GM19467 (cell line): ENCODE results near the gene SORCS2.
"Not testable (repeated sequence)": the region's sequence is repeated elsewhere in the genome, so short reads cannot be mapped to it uniquely, and the experiment has no call there.

ENCODE experiments used
- ATAC-seq: cut with Tn5 transposase; IDR thresholded peaks from one replicate; pipeline ENCODE4 v1.9.1; 2021; ENCODE audit warnings: mild to moderate bottlenecking, moderate library complexity; ENCODE audit not compliant: unreplicated experiment

The SORCS2 gene

GRCh38 chr4:7557456-7557855 lies 365.1 kb downstream of the SORCS2 start:
- no peak for ATAC-seq

DNA sequence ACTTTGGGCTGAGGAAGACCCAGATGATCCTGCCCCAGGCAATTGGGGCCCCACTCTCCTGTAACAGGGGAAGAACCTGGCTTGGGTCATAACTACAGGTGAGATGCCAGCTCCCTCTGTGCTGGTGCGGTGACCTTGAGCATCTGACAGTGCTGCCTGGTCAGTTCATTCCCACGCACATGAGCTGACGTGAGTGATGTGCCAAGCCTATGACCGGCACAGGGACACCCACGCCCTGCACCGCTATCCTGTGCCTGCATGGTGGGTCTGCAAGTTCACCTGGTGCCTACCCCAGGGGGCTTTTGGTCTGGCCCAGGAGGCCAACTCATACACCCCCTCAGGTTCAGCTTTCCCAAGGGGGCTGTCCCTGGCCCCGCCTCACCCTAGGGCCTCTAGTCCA lies 366.1 kb downstream of the SORCS2 start:
- ATAC-seq, result no peak

DNA sequence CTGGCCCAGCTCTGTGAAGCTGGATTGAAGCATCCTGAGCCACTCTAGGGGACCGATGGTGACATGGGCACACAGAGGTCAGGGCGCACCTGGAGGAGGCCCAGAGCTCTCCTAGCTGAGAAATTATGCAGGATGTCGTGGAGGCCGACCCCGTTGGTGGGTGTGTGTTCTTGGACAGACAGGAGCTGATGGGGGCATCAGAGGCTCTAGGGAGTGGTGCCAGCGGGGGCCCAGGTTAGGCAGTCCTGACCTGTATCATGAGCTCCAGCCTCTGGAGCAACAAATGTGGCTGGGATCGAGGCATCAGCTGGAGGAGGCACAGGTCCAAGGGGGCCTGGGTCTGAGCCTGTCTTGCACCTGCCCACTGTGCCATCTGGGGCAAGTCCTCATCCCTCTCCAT lies 367.0 kb downstream of the SORCS2 start:
- no peak for ATAC-seq

- ATAC-seq, result no peak
These were observed 367.5 kb downstream of the SORCS2 start for GRCh38 chr4:7559741-7560395.

DNA sequence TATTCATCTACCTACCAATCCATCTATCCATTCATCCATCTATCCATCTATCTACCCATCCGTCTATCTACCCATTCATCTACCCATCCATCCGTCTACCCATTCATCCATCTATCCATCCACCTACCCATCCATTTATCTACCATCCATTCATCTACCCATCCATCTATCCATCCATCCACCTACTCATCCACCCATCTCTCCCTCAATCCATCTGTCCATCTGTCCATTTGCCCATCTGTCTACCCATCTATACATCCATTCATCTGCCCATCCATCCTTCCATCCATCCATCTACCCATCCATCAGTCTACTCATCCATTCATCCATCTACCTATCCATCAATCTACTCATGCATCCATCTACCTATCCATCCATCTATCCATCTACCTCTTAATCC lies 369.2 kb downstream of the SORCS2 start:
- ATAC-seq, result no peak

DNA sequence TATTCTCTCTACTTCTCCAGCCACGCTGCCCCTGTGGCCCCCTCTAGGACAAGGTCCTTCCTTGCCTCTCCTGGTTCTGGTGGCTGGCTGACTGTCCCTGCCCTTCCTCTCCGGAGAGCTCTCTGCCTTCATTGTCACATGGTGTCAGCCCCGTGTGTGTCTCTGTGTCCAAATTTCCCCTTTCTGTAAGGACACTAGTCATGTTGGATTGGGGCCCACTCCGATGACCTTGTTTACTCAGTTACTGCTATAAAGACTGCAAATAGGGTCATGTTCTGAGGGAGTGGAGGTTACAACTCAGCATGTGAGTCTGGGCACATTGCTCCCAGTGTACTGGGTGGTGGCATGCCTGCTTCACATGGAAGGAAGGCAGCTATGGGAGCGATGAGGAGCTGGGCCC lies 371.9 kb downstream of the SORCS2 start:
- ATAC-seq, result no peak

DNA sequence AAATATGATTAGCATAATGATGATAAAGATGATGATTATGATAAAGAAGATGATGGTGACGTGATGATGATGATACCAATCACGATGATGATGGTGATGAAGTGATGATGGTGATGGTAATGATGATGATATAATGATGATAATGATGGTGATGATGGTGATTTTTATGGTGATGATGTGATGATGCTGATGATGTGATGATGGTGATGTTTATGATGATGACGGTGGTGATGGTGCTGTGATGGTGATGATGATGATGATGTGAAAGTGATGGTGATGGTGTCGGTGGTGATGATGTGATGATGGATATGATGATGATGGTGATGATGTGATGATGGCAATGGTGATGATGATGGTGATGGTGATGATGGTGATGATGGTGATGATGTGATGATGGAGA lies 373.1 kb downstream of the SORCS2 start:
- no peak for ATAC-seq

DNA sequence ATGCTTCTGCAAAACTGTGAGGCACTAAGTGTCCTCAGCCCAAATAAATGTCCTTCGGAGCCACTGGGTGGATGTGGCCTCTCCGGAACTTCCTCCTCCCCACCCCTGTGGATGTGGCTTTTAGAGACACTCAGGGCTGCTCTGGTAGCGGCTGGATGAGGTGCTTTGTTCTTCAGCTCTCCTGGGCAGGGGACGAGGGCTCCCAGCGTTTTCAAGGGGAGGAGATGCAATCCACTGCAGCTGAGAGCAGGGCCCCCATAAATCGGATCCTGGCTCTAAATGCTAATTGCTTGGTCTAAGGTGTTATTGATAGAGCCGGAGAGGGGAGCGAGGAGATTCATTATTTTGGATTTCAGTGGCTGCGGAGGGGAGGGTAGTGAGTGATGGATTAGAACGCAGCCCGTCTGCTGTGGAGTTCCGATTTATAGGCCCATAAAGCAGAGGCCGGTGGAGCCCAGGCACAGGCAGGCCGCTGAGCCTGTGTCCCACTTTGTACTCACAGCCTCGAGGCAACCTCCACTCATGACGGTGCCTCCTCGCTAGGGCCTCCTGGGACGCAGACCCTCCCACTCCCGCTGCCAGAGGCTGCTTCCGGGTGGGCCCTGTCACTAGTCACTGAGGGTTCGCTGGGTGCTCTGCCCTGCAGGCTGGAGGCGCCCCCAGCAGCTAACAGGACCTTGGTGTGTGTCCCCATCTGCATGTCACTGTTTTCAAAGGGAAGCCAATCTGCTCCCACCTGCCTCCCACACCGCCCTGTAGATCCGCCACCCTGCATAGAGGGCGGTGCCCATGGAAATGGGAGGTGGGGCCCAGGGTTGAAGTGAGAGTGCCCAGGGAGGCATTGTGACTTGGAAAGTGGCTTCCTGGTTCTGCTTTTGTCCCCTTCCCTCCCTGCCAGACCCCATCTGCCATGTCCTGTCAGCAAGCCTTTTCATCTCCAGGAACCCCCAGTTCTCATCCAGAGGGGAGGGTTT lies 377.8 kb downstream of the SORCS2 start:
- no peak for ATAC-seq

GRCh38 chr4:7571001-7571400 lies 378.7 kb downstream of the SORCS2 start:
- ATAC-seq, result no peak

DNA sequence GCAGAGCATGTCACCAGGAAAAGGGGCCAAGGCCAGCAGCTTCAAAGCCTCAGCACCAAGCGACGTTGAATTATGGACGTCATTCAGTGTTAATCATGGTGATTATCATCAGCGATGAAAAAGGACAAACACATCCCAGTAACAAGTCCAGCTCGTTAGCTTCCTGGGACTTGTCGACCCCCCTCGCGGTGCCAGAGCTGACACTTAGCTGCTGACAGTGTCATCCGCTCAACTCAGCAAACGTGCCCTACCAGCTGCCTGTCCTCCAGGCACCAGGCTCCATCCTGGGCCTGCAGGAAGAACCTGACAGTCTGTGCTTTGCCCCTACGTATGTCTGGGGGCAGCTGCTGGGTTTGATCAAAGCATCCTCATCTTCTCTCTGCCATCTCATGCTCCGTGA lies 379.4 kb downstream of the SORCS2 start:
- ATAC-seq, result no peak

DNA sequence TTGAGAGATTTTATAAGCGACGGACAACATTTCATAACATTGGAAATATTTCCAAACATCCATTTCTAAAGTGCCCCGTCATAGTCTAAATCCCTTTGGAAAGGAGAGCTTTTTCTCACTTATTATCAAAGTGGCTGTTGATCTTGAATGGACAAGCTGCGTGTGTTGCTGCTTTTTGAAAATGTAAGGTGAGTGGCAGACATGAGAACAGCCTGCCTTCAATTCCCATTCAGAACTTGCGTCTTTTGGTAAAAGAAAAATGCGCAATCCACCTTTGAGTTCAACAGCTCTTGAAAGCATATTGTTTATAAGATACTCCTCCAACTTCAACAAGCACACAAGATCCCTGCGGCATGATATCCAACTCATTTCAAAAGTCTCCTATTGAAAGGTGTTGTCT lies 380.6 kb downstream of the SORCS2 start:
- ATAC-seq, result no peak

DNA sequence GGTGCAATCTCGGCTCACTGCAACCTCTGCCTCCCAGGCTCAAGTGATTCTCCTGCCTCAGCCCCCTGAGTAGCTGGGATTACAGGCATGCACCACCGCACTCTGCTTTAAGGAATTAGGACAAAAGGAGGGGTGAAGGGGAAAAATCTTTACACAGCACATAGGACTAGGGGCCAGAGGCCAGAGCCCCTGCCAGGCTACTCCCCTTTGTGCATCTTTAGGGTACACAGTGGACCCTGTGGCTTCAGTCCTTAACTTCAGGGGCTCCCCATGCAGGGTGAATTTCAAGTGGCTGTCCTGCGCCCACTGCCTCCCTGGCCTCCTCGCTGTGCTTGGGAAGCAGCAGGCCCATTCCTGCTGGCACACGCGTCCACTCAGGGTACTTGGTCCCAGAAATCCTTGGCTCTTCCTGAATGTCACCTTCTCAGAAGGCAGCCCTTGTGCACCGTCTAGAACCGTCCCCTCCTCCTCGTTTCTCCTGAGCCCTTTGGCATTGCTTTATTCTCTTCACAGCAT lies 381.3 kb downstream of the SORCS2 start:
- ATAC-seq, result no peak

- no peak for ATAC-seq
These were observed 382.1 kb downstream of the SORCS2 start for GRCh38 chr4:7574287-7575014.

DNA sequence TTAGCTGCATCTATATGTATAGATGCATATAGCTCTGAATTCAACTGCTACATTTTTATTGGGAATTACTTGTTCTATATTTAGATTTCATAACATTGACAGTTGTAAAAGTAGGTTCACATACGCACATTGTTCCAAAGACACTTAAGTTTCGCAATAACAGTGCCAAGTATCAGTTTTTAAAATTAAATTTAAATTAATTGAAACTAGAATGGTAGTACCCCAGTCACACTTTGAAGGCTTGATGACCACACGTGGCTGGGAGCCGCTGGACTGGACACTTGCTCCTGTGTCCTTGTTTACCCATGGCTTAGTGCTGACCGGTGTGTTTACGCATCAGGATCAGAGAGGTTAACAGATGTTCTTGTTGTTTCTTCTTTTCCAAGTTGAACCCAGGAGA lies 383.1 kb downstream of the SORCS2 start:
- ATAC-seq, result no peak

DNA sequence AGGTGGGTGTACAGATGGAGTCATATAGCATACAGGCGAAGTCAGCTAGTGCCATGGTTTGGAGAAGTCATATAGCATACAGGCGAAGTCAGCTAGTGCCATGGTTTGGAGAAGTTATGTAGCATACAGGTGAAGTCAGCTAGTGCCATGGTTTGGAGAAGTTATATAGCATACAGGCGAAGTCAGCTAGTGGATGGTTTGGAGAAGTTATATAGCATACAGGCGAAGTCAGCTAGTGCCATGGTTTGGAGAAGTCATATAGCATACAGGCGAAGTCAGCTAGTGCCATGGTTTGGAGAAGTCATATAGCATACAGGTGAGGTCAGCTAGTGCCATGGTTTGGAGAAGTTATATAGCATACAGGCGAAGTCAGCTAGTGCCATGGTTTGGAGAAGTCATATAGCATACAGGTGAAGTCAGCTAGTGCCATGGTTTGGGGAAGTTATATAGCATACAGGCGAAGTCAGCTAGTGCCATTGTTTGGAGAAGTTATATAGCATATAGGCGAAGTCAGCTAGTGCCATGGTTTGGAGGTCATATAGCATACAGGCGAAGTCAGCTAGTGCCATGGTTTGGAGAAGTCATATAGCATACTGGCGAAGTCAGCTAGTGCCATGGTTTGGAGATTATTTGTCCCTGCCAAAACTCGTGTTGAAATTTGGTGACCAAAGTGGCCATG lies 385.2 kb downstream of the SORCS2 start:
- ATAC-seq, result not testable (repeated sequence)

DNA sequence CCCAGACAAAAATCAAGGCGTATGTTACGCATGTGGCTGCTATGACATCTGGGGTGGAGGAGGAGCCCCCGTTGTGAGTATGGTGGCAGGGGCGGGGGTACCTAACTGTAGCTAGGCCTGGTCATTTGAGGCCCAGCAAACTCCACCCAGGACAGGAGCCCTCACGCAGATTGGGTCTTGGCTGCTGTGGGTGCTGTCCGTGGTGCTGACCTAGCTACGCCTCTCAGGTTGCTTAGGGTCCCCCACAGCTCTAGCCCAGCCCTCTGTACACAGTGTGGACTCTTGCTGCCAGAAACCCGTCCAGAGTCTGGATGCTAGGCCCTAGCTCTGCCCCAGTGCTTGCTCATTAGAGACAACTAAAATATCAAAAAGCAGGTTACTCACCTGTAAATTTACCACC lies 389.1 kb downstream of the SORCS2 start:
- ATAC-seq, result no peak

DNA sequence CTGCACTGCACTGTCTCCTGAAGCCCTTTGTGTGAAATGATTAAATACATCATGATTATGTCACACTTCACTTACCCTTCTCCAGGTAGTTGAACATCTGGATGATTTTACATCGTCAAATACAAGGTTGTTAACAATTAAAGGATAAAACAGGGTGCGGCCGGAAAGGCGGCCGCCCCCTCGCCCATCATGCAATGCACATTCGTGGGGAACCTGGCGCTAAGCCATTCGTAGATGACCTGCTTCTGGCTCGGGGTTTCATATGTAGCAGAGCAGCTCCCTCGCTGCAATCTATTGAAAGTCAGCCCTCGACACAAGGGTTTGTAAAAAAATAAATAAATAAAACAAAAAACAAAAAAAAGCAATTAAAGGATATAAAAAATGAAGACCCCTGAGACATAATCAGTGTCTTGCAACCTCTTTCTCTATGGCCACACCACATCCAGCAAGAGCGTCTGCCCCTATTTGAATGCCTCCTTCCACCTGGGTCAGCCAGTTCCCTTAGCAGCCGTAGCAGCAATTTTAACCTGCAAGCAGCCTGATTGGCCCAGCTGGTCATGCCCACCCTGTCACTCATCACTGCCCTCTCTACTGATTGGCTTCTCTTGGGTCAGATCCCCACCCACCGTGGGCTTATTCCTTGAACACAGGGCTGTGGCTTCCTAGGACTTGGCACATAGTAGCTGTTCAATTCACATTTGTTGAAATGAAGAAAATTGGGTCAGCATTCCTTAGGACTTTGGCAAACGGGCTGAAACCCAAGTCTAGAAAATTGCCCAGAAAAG lies 390.2 kb downstream of the SORCS2 start:
- no peak for ATAC-seq

DNA sequence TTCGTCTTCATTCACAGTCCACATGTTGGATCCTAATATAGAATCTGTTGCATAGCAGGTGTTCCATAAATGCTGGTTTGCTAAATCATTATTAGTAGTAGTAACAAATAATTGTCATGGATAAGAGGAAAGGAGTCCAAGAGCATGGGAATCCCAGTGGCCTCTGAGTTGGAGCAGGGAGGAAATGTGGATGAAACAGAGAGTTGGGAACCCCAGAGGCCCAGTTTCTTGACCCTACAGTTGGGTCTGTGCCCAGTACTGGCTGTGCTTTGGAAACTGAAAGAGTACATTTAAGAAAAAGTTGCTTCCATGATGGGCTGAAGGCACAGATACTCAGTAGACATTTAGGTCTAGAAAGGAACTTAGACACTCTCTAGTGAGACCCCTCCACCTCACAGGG lies 391.8 kb downstream of the SORCS2 start:
- no peak for ATAC-seq

DNA sequence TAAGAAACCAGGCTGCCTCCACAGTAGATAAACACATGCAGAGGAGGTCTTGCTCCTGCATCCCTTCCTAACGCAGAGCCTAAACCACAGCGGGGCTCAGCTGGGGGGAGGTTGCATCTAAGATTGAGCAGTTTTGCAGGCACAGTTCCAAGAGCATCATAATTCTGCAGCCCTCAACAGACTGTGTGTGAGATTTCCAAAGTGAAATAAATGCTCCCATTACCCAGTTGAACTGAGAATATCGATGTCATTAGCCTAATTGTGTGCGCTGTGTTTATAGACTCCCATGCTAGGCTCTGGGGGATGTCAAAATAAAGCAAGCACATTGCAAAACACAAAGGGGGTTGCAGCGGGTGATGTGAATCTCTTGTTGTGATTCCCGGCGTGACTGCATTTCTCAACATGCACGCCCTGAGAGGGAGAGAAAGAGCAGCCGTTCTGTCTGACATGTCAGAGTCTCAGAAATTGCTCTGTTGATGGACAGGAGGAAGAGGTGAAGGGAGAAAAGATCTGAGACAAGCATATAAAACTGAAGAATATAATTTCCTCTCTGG lies 392.3 kb downstream of the SORCS2 start:
- no peak for ATAC-seq

DNA sequence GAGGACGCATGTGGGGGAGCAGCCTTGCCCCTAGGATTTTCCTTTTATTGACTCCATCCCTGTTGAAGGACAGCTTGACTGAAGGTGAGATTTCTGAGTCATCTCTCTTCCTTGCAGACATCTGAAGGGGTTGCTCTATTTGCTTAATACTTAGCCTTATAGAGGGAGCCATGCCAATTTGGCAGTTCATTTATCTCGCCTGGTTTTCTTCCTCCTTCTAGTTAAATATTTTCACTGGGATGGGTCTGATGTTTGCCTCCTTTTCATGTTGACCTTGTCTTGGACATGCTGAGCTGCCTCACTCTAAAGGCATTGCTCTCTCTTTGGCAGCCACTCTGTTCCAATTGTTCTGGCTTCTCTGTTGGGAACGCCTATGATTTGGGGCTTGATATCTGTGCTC lies 393.4 kb downstream of the SORCS2 start:
- ATAC-seq, result no peak
